H1 (cell line): ENCODE measurements around the gene MOCS1. TPM values are rescaled to one million over a fixed set of nuclear protein-coding genes. Genes with fewer than 3 reads are reported as not detected.

Source experiments
- CTCF ChIA-PET: fragments of 300-600 bp; sonication (Branson Sonifier 250); formaldehyde crosslinking; loops from one replicate; lab custom pipeline; 2021; ENCODE audit not compliant: partially characterized antibody; lab: Charles Lee
- POLR2A ChIA-PET: fragments of 300-600 bp; sonication (Branson Sonifier 250); formaldehyde crosslinking; loops from one replicate; lab custom pipeline; 2021; ENCODE audit warnings: inconsistent platforms; ENCODE audit not compliant: partially characterized antibody; lab: Charles Lee
- DNase-seq, 2 experiments: peaks; one replicate each; pipeline versions ENCODE4 v3.0.0 to v3.0.0-alpha.2; 2010 to 2022; ENCODE audit warnings: low spot score in 2 of 2, low read depth in 1 of 2, mixed read lengths in 1 of 2
- FAIRE-seq: peaks from 2 replicates; lab custom pipeline; 2011; peaks lifted over from hg19 to GRCh38; lab: Jason Lieb, UNC
- H2AFZ ChIP-seq: 2 replicates; pipeline ENCODE4 v1.8.1; 2012; ENCODE audit warnings: low read length, inconsistent platforms
- H2AK5ac ChIP-seq: 2 replicates; pipeline ENCODE4 v1.6.1; 2013; ENCODE audit warnings: low read depth, low read length
- H2BK120ac ChIP-seq: replicated peaks from 2 replicates; pipeline ENCODE3; 2013; ENCODE audit warnings: low read depth, low read length, inconsistent platforms
- H2BK12ac ChIP-seq: 2 replicates; pipeline ENCODE4 v1.6.1; 2013; ENCODE audit warnings: low read depth, low read length
- H2BK15ac ChIP-seq: 2 replicates; pipeline ENCODE4 v1.6.1; 2013; ENCODE audit warnings: low read length
- H2BK20ac ChIP-seq: 2 replicates; pipeline ENCODE4 v1.6.1; 2013; ENCODE audit warnings: low read length
- H2BK5ac ChIP-seq: 2 replicates; pipeline ENCODE4 v1.6.1; 2013; ENCODE audit warnings: low read depth, low read length
- H3K14ac ChIP-seq: 2 replicates; pipeline ENCODE4 v1.6.1; 2013; ENCODE audit warnings: inconsistent platforms; ENCODE audit not compliant: insufficient read length
- H3K18ac ChIP-seq: 2 replicates; pipeline ENCODE4 v1.6.1; 2013; ENCODE audit warnings: low read length; ENCODE audit errors: extremely low read depth
- H3K23ac ChIP-seq: 2 replicates; pipeline ENCODE4 v1.6.1; 2013; ENCODE audit warnings: inconsistent platforms; ENCODE audit not compliant: insufficient read length
- H3K23me2 ChIP-seq: 2 replicates; pipeline ENCODE4 v1.6.1; 2013; ENCODE audit warnings: low read depth, low read length
- H3K27ac ChIP-seq: 2 replicates; pipeline ENCODE4 v1.6.1; 2011; ENCODE audit warnings: low read depth, low read length, inconsistent platforms
- H3K27me3 ChIP-seq, 4 experiments: replicated peaks in 1 of 4; 1 replicate in 1 of 4; 2 replicates in 3 of 4; pipeline versions ENCODE4 v1.6.1 to v1.8.1; 2011 to 2013; ENCODE audit warnings: low read length in 3 of 4, mild to moderate bottlenecking in 3 of 4, inconsistent platforms in 2 of 4, mixed read lengths in 2 of 4, moderate library complexity in 1 of 4; ENCODE audit not compliant: control insufficient read depth in 3 of 4, insufficient read depth in 3 of 4; ENCODE audit errors: extremely low read depth in 1 of 4
- H3K36me3 ChIP-seq, 4 experiments: 2 replicates each; pipeline versions ENCODE4 v1.6.1 to v1.8.1; 2011 to 2013; ENCODE audit warnings: mild to moderate bottlenecking in 4 of 4, low read length in 3 of 4, moderate library complexity in 2 of 4, control low read depth in 1 of 4, inconsistent platforms in 1 of 4; ENCODE audit not compliant: insufficient read depth in 4 of 4, control insufficient read depth in 2 of 4
- H3K4ac ChIP-seq: replicated peaks from 2 replicates; pipeline ENCODE3; 2013; ENCODE audit warnings: low read length, low read depth, mixed read lengths, inconsistent platforms; ENCODE audit not compliant: insufficient read length
- H3K4me1 ChIP-seq, 4 experiments: replicated peaks in 1 of 4; 1 replicate in 1 of 4; 2 replicates in 3 of 4; pipeline versions ENCODE4 v1.6.1 to v1.8.1; 2011 to 2013; ENCODE audit warnings: low read length in 3 of 4, inconsistent platforms in 2 of 4, mixed read lengths in 1 of 4; ENCODE audit not compliant: insufficient read depth in 4 of 4, control insufficient read depth in 3 of 4
- H3K4me2 ChIP-seq, 2 experiments: 2 replicates each; pipeline versions ENCODE4 v1.6.1 to v1.8.1; 2011 to 2013; ENCODE audit warnings: low read depth in 2 of 2, low read length in 2 of 2, control low read depth in 1 of 2, inconsistent platforms in 1 of 2, mild to moderate bottlenecking in 1 of 2; ENCODE audit not compliant: insufficient read depth in 1 of 2
- H3K4me3 ChIP-seq, 4 experiments: fragments of 200-600, 300-600 bp in 1 of 4; sonication (generic), shearing (Covaris generic), sonication (Bioruptor Twin) in 1 of 4; 2 replicates each; pipeline versions ENCODE4 v1.5.1 to v1.8.1; 2011 to 2016; ENCODE audit warnings: low read length in 4 of 4, low read depth in 3 of 4, control low read depth in 2 of 4, inconsistent platforms in 2 of 4, mild to moderate bottlenecking in 2 of 4, mixed read lengths in 1 of 4, moderate library complexity in 1 of 4; ENCODE audit not compliant: insufficient read depth in 2 of 4; ENCODE audit errors: extremely low read depth in 1 of 4
- H3K56ac ChIP-seq: replicated peaks from 2 replicates; pipeline ENCODE3; 2013; ENCODE audit warnings: low read depth, mild to moderate bottlenecking, mixed read lengths, low read length, inconsistent platforms; ENCODE audit not compliant: insufficient read length
- H3K79me1 ChIP-seq: 2 replicates; pipeline ENCODE4 v1.6.1; 2013; ENCODE audit warnings: low read depth, low read length, control low read depth
- H3K79me2 ChIP-seq, 2 experiments: 2 replicates each; pipeline versions ENCODE4 v1.6.1 to v1.8.1; 2012 to 2013; ENCODE audit warnings: low read length in 2 of 2, mild to moderate bottlenecking in 2 of 2, inconsistent platforms in 1 of 2; ENCODE audit not compliant: insufficient read depth in 2 of 2, control insufficient read depth in 1 of 2
- H3K9ac ChIP-seq, 4 experiments: replicated peaks in 1 of 4; 1 replicate in 1 of 4; 2 replicates in 3 of 4; pipeline versions ENCODE4 v1.6.1 to v1.8.1; 2011 to 2013; ENCODE audit warnings: low read depth in 3 of 4, low read length in 3 of 4, control low read depth in 2 of 4, mild to moderate bottlenecking in 2 of 4, moderate library complexity in 2 of 4, inconsistent platforms in 1 of 4; ENCODE audit errors: extremely low read depth in 1 of 4
- H3K9me3 ChIP-seq, 2 experiments: 2 replicates each; pipeline versions ENCODE4 v1.6.1 to v1.8.1; 2012 to 2013; ENCODE audit warnings: mild to moderate bottlenecking in 2 of 2, moderate library complexity in 2 of 2, control low read depth in 1 of 2, inconsistent platforms in 1 of 2, low read depth in 1 of 2, low read length in 1 of 2, mixed read lengths in 1 of 2; ENCODE audit not compliant: insufficient read depth in 2 of 2
- H4K20me1 ChIP-seq, 2 experiments: replicated peaks in 1 of 2; 2 replicates each; pipeline versions ENCODE3 to v1.8.1; 2011 to 2013; ENCODE audit warnings: inconsistent platforms in 2 of 2, low read length in 2 of 2, mild to moderate bottlenecking in 1 of 2; ENCODE audit not compliant: insufficient read depth in 2 of 2, control insufficient read depth in 1 of 2
- H4K5ac ChIP-seq: 2 replicates; pipeline ENCODE4 v1.6.1; 2013; ENCODE audit warnings: low read length, low read depth, mixed read lengths, inconsistent platforms; ENCODE audit not compliant: insufficient read length
- H4K8ac ChIP-seq: 2 replicates; pipeline ENCODE4 v1.8.0; 2013; ENCODE audit warnings: mild to moderate bottlenecking, moderate library complexity, low read length, inconsistent platforms; ENCODE audit not compliant: insufficient read depth; ENCODE audit errors: extremely low read depth
- H4K91ac ChIP-seq: replicated peaks from 2 replicates; pipeline ENCODE3; 2013; ENCODE audit warnings: low read length, mixed read lengths, inconsistent platforms; ENCODE audit not compliant: insufficient read length
- BRCA1 ChIP-seq: IDR thresholded peaks from 2 replicates; pipeline ENCODE4 v1.6.1; 2012; ENCODE audit warnings: low read depth, low read length, improper control_type of control experiment
- FOSL1 ChIP-seq: IDR thresholded peaks from 2 replicates; pipeline ENCODE4 v1.6.1; 2011; ENCODE audit warnings: mild to moderate bottlenecking, low read depth, low read length, moderate library complexity; ENCODE audit not compliant: insufficient read depth
- RBBP5 ChIP-seq: IDR thresholded peaks from 2 replicates; pipeline ENCODE4 v1.7.1; 2012; ENCODE audit warnings: low read depth, mild to moderate bottlenecking, inconsistent platforms, low read length, moderate library complexity, borderline replicate concordance
- SAP30 ChIP-seq: fragments of 300-600 bp; sonication (generic); IDR thresholded peaks from 2 replicates; pipeline ENCODE4 v1.7.1; 2012; ENCODE audit warnings: low read length, moderate library complexity, mild to moderate bottlenecking, inconsistent platforms; ENCODE audit not compliant: insufficient read depth, insufficient replicate concordance
- YY1 ChIP-seq: IDR thresholded peaks from 2 replicates; pipeline ENCODE4 v1.6.1; 2011; ENCODE audit warnings: low read depth, mild to moderate bottlenecking, low read length
- WGBS, 2 experiments: shearing (Covaris generic) in 1 of 2; methylation state at CpG; one replicate each; pipeline versions ENCODE4 v1.1.6 to v1.1.7; 2013 to 2015; ENCODE audit warnings: low lambda C conversion rate in 2 of 2, mixed read lengths in 2 of 2, inconsistent platforms in 1 of 2, low coverage in 1 of 2, missing lambda C conversion rate in 1 of 2; ENCODE audit not compliant: insufficient replicate concordance in 2 of 2, insufficient coverage in 1 of 2, insufficient read length in 1 of 2; ENCODE audit errors: extremely low coverage in 1 of 2, missing lambda C conversion rate in 1 of 2; 5-methylcytosine and 5-hydroxymethylcytosine counted together
- polyA plus RNA-seq, 7 experiments: library from polyadenylated mRNA; depleted of rRNA in 3 of 7; stranded (reverse) in 5 of 7; unstranded in 2 of 7; fragments of >200 nt in 5 of 7; fragments of 200-250 nt in 2 of 7; gene quantifications; 1 replicate in 5 of 7; 2 replicates in 1 of 7; 4 replicates in 1 of 7; pipeline versions ENCODE4 v1.2.1 to v1.2.3, GENCODE V29; 2011 to 2013; ENCODE audit warnings: missing spikeins in 2 of 7, mixed read lengths in 2 of 7
- total RNA-seq: library from RNA; stranded (reverse); fragmentation: NEBNext Ultra II Directional; extraction: Animal tissue kit (Norgen Biotek cat#: 25700); gene quantifications from 2 replicates; pipeline ENCODE4 v1.2.1, GENCODE V29; 2021

Gene MOCS1
- total and polyA plus RNA-seq, 2 of the 8 experiments (the other 6 are each of a cell fraction or from before 2014, with no cell fraction given), result 13.4 to 19.7 TPM

- H2BK5ac ChIP-seq, result no peak overlapping the region
- H3K4me1 ChIP-seq, result peaks cover 0 to 3% (median 0%) of the 10 kb centered on the region in 4 experiments; a peak in 2 of 7 replicates
- no peak overlapping the region for H4K8ac ChIP-seq
- no peaks in the 10 kb centered on the region; a peak in 1 of 7 replicates for H3K27me3 ChIP-seq
- H2BK15ac ChIP-seq, result no peak overlapping the region
- no peak for FAIRE-seq
- no peak overlapping the region for H3K27ac ChIP-seq
- 92% methylated on average over 9 of the region's 9 CpGs; no CpG with 5 or more reads in 1 of the 2 experiments for WGBS, 2 experiments
- H3K36me3 ChIP-seq, result peaks cover 3 to 19% (median 9%) of the 10 kb centered on the region in 4 experiments
- H3K14ac ChIP-seq, result no peak overlapping the region
- DNase-seq, result no peak
- peaks cover 0 to 1% of the 10 kb centered on the region in 2 experiments for H4K20me1 ChIP-seq
- no peak overlapping the region for H2AK5ac ChIP-seq
- H3K79me1 ChIP-seq, result 0 out of 2 replicates have a peak, but pooled peaks cover 5% of the 10 kb centered on the region
- CTCF ChIA-PET, result no interaction called here
- no peak overlapping the region for H3K18ac ChIP-seq
- H4K91ac ChIP-seq, result no peak overlapping the region
- no peak overlapping the region for H3K23ac ChIP-seq
- H4K5ac ChIP-seq, result no peak overlapping the region
- H2BK120ac ChIP-seq, result no peak overlapping the region
- H3K4ac ChIP-seq, result no peak overlapping the region
- no peak overlapping the region for H3K9ac ChIP-seq
- H3K56ac ChIP-seq, result no peak overlapping the region
- peaks cover 5% of the 10 kb centered on the region; the same call in 1 of the 2 replicates for H3K23me2 ChIP-seq
- H2BK12ac ChIP-seq, result no peak overlapping the region
- POLR2A ChIA-PET, result interaction anchor here (1.2 kb wide), 1 partner anchor 9 kb away, joined by 3 read pairs; no protein-coding TSS in a partner anchor
- H3K79me2 ChIP-seq, result no peaks in the 10 kb centered on the region; a peak in 1 of 4 replicates
- no peak overlapping the region for H2AFZ ChIP-seq
- no peak overlapping the region for H3K4me2 ChIP-seq
- H3K4me3 ChIP-seq, result no peak overlapping the region
- peaks cover 0 to 7% of the 10 kb centered on the region in 2 experiments; a peak in 2 of 4 replicates for H3K9me3 ChIP-seq
- H2BK20ac ChIP-seq, result no peak overlapping the region
- TF ChIP-seq FOSL1 (no peak), SAP30 (no peak), BRCA1 (no peak), YY1 (no peak), RBBP5 (no peak)
Observed at GRCh38 chr6:39929039-39929732, 5.1 kb downstream of the MOCS1 start.
